ENCODE results near the gene RIMOC1.

- peak; percentile 39 to 87 (median 78) for TF ChIP-seq CTCF (IDR thresholded peaks at IDR 0.05)
- TF ChIP-seq POLR2A (IDR thresholded peaks at IDR 0.05) = no peak
These were observed 47.3 kb upstream of the RIMOC1 start for GRCh38 chr5:41856644-41857491.
